Keratinocyte (primary cell): ENCODE results near the gene GJD3.
"Not testable (repeated sequence)": the region's sequence is repeated elsewhere in the genome, so short reads cannot be mapped to it uniquely, and the experiment has no call there.

Source experiments
- EZH2 ChIP-seq: IDR thresholded peaks from one replicate; pipeline ENCODE4 v1.6.1; 2012; ENCODE audit warnings: inconsistent platforms, mild to moderate bottlenecking, low read length, moderate library complexity
- TF ChIP-seq, protein P1 (sequence below), 3 experiments: IDR thresholded peaks in 1 of 3; conservative IDR thresholded peaks in 1 of 3; optimal IDR thresholded peaks in 1 of 3; 2 replicates in 2 of 3; 3 replicates in 1 of 3; pipeline versions ENCODE3 to v1.5.1; 2011; ENCODE audit warnings: low read length in 3 of 3, mild to moderate bottlenecking in 3 of 3, moderate library complexity in 2 of 3, control low read depth in 1 of 3, inconsistent platforms in 1 of 3; ENCODE audit not compliant: insufficient read depth in 2 of 3; ENCODE audit errors: extremely low read depth in 1 of 3

- not testable (repeated sequence) for TF ChIP-seq EZH2
- TF ChIP-seq, protein P1, sequence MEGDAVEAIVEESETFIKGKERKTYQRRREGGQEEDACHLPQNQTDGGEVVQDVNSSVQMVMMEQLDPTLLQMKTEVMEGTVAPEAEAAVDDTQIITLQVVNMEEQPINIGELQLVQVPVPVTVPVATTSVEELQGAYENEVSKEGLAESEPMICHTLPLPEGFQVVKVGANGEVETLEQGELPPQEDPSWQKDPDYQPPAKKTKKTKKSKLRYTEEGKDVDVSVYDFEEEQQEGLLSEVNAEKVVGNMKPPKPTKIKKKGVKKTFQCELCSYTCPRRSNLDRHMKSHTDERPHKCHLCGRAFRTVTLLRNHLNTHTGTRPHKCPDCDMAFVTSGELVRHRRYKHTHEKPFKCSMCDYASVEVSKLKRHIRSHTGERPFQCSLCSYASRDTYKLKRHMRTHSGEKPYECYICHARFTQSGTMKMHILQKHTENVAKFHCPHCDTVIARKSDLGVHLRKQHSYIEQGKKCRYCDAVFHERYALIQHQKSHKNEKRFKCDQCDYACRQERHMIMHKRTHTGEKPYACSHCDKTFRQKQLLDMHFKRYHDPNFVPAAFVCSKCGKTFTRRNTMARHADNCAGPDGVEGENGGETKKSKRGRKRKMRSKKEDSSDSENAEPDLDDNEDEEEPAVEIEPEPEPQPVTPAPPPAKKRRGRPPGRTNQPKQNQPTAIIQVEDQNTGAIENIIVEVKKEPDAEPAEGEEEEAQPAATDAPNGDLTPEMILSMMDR (optimal IDR thresholded peaks at IDR 0.05 in 1 of 3, IDR thresholded peaks at IDR 0.05 in 1 of 3, conservative IDR thresholded peaks at IDR 0.05 in 1 of 3; ENCODE audit: extremely low read depth in 1 of 3, insufficient read depth in 2 of 3, low read length in 3 of 3): not testable (repeated sequence)
These were observed 8.1 kb upstream of the GJD3 start for GRCh38 chr17:40372644-40373043.
